GM21786 (cell line): ENCODE data around the gene HIVEP2.

Source experiments
- ATAC-seq: cut with Tn5 transposase; IDR thresholded peaks from one replicate; pipeline ENCODE4 v1.9.1; 2021; ENCODE audit not compliant: unreplicated experiment

HIVEP2 gene

GRCh38 chr6:142751452-142751851, 193.5 kb downstream of the HIVEP2 start:
- ATAC-seq = no peak

DNA sequence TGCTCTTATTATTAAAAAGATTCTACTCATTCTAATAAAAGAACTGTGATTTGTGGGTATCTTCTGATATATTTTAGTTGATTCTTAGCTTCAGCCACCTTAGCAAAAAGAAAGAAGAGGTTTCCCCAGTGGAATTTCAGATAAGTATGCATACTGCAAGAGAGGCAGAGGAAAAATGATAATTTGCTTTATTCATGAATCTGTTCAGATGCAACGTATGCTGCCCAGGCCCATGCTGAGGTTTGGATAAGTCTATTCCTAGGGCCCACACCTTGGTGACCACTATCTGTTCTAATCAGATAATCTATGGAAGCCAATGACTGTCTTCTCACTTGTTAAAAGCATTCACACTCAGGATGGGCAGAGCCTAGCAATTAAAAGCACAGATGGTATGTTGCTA, 194.0 kb downstream of the HIVEP2 start:
- ATAC-seq = no peak

GRCh38 chr6:142749556-142749955, 195.4 kb downstream of the HIVEP2 start:
- ATAC-seq = no peak

- peak; percentile 63 for ATAC-seq
Observed at GRCh38 chr6:142746524-142746923, 198.5 kb downstream of the HIVEP2 start.

- ATAC-seq = no peak
Observed at GRCh38 chr6:142744836-142745235, 200.1 kb downstream of the HIVEP2 start.

GRCh38 chr6:142740449-142740848, 204.5 kb downstream of the HIVEP2 start:
- ATAC-seq = no peak

- no peak for ATAC-seq
Observed at GRCh38 chr6:142738731-142739130, 206.2 kb downstream of the HIVEP2 start.

DNA sequence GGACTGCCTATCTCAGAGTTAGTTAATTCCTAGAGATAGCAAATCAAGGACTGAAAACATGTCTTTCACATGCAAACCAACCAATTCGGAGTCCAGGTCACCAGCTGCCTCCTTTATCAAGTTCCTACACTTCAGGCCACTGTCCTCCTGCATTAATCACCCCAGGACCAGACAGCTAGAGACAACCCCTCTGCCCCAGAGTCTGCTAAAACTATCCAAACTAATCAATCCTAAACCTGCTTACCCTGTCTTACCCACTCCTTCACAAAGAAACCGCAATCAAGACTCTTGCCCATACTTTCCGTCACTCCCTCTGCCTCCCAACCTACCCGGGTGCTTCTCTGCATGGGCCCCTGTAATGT, 207.0 kb downstream of the HIVEP2 start:
- ATAC-seq = no peak

DNA sequence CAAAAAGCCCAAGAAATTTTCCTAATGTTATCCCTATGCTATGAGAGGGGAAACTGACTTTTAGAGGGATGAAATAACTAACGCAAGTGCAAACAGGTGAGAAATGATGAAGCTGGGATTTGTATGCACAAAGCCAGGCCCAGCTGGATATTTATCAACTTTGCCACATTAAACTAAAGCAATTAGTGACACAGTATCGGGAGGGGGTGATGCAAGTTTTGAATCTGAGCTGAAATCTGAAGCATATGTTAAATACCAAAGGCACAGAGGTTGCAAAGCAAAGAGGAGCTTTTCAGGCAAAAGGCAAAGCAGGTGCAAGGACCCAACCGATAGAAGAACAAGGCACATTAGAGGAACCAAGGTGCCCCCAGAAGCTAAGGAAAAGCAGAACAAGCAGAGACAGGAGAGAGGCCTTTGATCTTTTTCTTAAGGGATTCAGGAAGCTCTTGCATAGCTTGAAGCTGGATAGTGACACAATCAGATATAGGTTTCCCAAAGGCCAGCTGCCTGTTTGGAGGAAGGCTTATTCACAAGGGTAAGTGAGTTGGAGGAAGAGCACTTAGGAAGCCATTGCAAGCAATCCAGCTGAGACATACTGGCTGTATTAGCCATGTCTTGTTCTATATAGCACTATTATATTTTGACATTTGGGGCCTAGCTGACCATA, 207.5 kb downstream of the HIVEP2 start:
- ATAC-seq = no peak

DNA sequence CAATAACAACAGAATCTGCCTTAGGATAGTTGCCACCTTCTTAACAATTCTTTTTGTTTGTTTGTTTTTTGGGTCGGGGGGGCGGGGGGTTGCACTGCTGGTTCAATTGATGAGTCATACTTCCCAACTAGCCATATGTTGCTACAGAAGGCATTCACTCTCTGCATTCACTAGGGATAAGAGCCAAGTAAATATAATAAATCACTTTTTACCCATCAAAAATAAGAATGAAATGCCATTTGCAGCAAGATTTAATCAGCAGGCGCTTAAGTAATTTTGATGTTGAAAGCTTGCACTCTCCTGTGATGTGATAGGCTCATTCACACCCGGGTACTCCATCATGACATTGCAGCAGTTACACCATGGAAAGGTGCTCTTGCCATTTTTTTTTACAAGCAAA, 209.8 kb downstream of the HIVEP2 start:
- ATAC-seq = no peak

- no peak for ATAC-seq
Observed at GRCh38 chr6:142732790-142733189, 212.2 kb downstream of the HIVEP2 start.

DNA sequence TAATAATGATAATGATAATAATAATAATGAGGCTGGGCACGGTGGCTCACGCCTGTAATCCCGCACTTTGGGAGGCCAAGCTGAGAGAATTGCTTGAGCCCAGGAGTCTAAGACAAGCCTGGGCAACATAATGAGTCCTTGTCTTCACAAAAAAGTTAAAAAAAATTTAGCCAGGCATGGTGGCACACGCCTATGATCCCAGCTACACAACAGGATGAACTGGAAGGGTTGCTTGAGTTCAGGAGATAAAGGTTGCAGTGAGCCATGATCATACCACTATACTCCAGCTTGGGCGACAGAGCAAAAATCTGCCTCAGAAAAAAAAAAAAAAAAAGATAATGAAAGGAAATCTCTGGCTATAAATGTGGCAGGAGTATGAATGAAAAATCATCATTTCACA, 213.4 kb downstream of the HIVEP2 start:
- ATAC-seq = no peak

- no peak for ATAC-seq
Observed at GRCh38 chr6:142729618-142730017, 215.4 kb downstream of the HIVEP2 start.

DNA sequence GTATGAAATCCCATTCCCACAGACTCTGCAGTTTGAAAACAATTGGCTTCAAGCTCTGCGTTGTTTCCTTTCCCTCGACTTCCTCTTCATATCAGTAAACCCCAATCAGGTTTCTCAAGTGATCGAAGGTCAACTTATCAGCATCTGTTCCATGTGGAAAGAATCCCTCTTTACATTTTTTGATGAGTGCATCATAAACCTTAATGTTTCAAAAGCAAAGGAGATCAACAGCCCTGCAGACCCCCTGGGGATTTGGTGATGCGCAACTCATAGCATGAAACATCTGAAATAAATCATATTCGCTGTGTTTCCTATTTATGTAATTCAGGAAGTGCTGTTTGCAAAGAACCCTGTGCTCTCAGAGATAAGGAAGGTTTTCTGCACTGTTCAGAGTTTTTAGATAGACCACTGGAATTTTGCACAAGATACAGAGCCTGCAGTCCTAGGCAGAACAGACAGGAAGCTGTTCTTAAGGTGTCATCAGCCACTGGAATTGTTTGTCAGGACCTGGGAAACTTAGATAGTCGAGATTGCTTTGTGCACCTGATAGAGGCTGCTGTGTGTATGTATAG, 216.0 kb downstream of the HIVEP2 start:
- no peak for ATAC-seq

DNA sequence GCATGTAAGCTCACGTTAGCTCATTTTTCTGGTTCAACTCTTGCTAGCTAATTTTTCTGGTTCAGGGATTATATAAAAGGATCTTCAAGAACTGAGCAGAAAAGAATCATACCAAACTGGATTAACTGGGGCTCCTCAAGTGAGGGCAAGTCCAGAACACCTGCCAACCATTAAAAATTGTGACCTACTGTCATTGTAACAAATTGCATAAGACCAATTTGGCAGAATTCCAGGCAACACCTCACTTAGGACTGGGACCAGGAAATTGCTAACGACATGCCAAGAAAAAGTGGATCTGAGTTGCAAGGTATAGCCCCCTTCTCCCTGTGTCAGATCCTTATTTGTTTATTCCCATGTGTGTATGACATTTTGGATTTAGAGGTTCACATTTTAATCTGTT, 216.6 kb downstream of the HIVEP2 start:
- no peak for ATAC-seq

DNA sequence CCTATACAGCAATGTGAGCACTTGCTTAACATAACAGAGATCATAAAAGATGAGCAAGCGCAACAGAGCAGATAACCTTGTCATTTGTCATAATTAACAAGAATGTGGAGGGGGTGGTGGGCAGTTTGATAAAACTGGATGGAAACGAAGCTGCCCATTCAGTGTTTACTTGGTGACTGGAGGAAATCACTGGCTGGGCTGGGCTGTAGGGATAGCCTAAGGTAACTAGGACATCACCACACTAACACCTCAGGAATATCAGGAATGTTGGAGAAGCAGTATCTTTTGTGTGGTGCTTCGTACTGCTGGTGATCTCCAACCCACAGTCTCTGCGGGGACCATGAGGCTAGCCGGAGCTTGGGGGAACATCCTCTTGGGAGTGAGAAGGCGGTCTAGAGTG, 218.4 kb downstream of the HIVEP2 start:
- no peak for ATAC-seq

DNA sequence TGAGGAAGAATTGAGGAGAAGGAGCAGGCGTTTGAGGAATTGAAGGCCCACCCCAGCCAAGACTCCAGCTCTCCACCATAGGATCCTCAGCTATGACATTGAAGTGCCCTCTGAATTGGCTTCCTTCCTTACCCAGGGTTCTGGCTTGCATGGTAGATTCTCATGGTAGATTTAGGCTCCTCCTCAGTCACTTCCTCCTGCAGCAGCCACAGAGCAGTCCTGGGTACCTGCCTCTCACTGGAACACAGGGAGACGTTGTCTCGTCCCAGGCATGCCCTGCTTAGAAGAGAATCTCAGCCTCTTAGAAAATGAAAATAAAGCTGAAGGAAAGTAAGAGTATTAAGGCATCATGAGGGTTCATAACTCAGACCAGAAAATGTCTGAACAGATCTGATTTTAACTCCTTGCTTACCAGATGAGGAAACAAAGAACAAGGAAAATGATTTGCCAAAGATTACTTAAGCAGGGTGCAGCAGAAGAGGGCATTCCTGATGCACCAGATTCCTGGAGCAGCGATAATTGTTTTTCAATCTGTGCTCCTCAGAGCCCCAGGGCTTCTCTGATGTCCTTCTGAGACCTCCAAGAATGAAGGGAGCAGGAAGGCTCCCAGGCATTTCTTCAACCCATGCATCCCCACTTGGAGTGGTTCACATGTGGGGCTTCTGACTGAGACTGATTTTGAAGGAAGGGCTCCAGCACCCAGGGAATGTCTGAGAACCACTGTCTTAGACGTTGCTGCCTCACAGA, 219.8 kb downstream of the HIVEP2 start:
- no peak for ATAC-seq

- ATAC-seq = no peak
Observed at GRCh38 chr6:142722841-142723240, 222.1 kb downstream of the HIVEP2 start.

- ATAC-seq = no peak
Observed at GRCh38 chr6:142722012-142722411, 223.0 kb downstream of the HIVEP2 start.

- ATAC-seq = no peak
Observed at GRCh38 chr6:142721215-142721920, 223.6 kb downstream of the HIVEP2 start.

GRCh38 chr6:142718667-142719191, 226.2 kb downstream of the HIVEP2 start:
- no peak for ATAC-seq

GRCh38 chr6:142716097-142716496, 228.9 kb downstream of the HIVEP2 start:
- ATAC-seq = no peak
